Endothelial cell of umbilical vein (primary cell): ENCODE measurements around the gene PCGF2. TPM values are rescaled to one million over a fixed set of nuclear protein-coding genes. Genes with fewer than 3 reads are reported as not detected.
A peak's percentile ranks its signal among the peaks of the same experiment; 100 is the strongest.

Source experiments
- BruUV-seq: library from RNA; stranded (reverse); fragments of 400-500 nt; replicated peaks from 2 replicates; lab custom pipeline; 2021; lab: Mats Ljungman, UMichigan
- CTCF ChIA-PET: fragments of 300-600, 350-600 bp; sonication (Branson Sonifier 250); formaldehyde crosslinking; loops from one replicate; lab custom pipeline; 2021; ENCODE audit warnings: antibody characterized with exemption, inconsistent platforms; lab: Charles Lee
- POLR2A ChIA-PET: fragments of 300-600, 350-600 bp; sonication (Branson Sonifier 250); formaldehyde crosslinking; loops from one replicate; lab custom pipeline; 2021; ENCODE audit warnings: antibody characterized with exemption, inconsistent platforms; lab: Charles Lee
- DNase-seq: peaks from one replicate; pipeline ENCODE4 v3.0.0-alpha.2; 2011; ENCODE audit warnings: low read depth, low spot score
- FAIRE-seq: peaks from 2 replicates; lab custom pipeline; 2011; peaks lifted over from hg19 to GRCh38; lab: Jason Lieb, UNC
- H2AFZ ChIP-seq: 2 replicates; pipeline ENCODE4 v1.6.0; 2012; ENCODE audit warnings: low read depth, low read length, control low read depth, inconsistent platforms
- H3K27ac ChIP-seq: 2 replicates; pipeline ENCODE4 v1.5.1; 2011; ENCODE audit warnings: low read depth, mild to moderate bottlenecking, control low read depth, low read length, moderate library complexity; ENCODE audit not compliant: insufficient read depth
- H3K27me3 ChIP-seq, 2 experiments: 2 replicates each; pipeline versions ENCODE4 v1.6.0 to v1.6.1; 2011; ENCODE audit warnings: low read length in 2 of 2, mixed read lengths in 1 of 2; ENCODE audit not compliant: control insufficient read depth in 2 of 2, insufficient read depth in 2 of 2
- H3K36me3 ChIP-seq, 2 experiments: 2 replicates in 1 of 2; 3 replicates in 1 of 2; pipeline ENCODE4 v1.5.1; 2011; ENCODE audit warnings: low read length in 2 of 2, mild to moderate bottlenecking in 1 of 2, moderate library complexity in 1 of 2; ENCODE audit not compliant: control insufficient read depth in 2 of 2, insufficient read depth in 2 of 2; ENCODE audit errors: extremely low read depth in 1 of 2
- H3K4me1 ChIP-seq: 3 replicates; pipeline ENCODE4 v1.5.1; 2011; ENCODE audit warnings: mild to moderate bottlenecking, low read length; ENCODE audit not compliant: control insufficient read depth, insufficient read depth; ENCODE audit errors: extremely low read depth
- H3K4me2 ChIP-seq: 2 replicates; pipeline ENCODE4 v1.6.1; 2011; ENCODE audit warnings: low read length, control low read depth, mixed read lengths; ENCODE audit not compliant: insufficient read depth
- H3K4me3 ChIP-seq, 3 experiments: fragments of 200-600 bp in 1 of 3; sonication (generic), shearing (Covaris generic) in 1 of 3; replicated peaks in 1 of 3; 2 replicates each; pipeline ENCODE4 v1.5.1; 2011 to 2016; ENCODE audit warnings: control low read depth in 3 of 3, low read length in 3 of 3, mild to moderate bottlenecking in 2 of 3, inconsistent platforms in 1 of 3, low read depth in 1 of 3, moderate library complexity in 1 of 3; ENCODE audit not compliant: insufficient read depth in 1 of 3
- H3K79me2 ChIP-seq: 2 replicates; pipeline ENCODE4 v1.6.0; 2012; ENCODE audit warnings: low read length, inconsistent platforms; ENCODE audit not compliant: control insufficient read depth, insufficient read depth
- H3K9ac ChIP-seq: replicated peaks from 2 replicates; pipeline ENCODE3; 2011; ENCODE audit warnings: low read length, control low read depth; ENCODE audit not compliant: insufficient read depth; ENCODE audit errors: extremely low read depth
- H3K9me1 ChIP-seq: replicated peaks from 3 replicates; pipeline ENCODE4 v1.6.0; 2011; ENCODE audit warnings: mild to moderate bottlenecking, low read length; ENCODE audit not compliant: control insufficient read depth, insufficient read depth; ENCODE audit errors: extremely low read depth
- H3K9me3 ChIP-seq: replicated peaks from 2 replicates; pipeline ENCODE4 v1.5.1; 2012; ENCODE audit warnings: low read length, inconsistent platforms; ENCODE audit not compliant: control insufficient read depth, insufficient read depth
- H4K20me1 ChIP-seq: replicated peaks from 2 replicates; pipeline ENCODE3; 2011; ENCODE audit warnings: mild to moderate bottlenecking, low read length; ENCODE audit not compliant: control insufficient read depth, insufficient read depth; ENCODE audit errors: extremely low read depth
- EZH2 ChIP-seq: IDR thresholded peaks from 2 replicates; pipeline ENCODE4 v1.6.1; 2012; ENCODE audit warnings: borderline replicate concordance, low read depth, mild to moderate bottlenecking, moderate library complexity, low read length, inconsistent platforms; ENCODE audit not compliant: severe bottlenecking
- FOS ChIP-seq: IDR thresholded peaks from 2 replicates; pipeline ENCODE4 v1.6.1; 2011; ENCODE audit warnings: mild to moderate bottlenecking, low read length, moderate library complexity, borderline replicate concordance; ENCODE audit not compliant: insufficient read depth
- GATA2 ChIP-seq: IDR thresholded peaks from 2 replicates; pipeline ENCODE4 v1.7.0; 2011; ENCODE audit warnings: low read depth, mild to moderate bottlenecking, moderate library complexity, mixed read lengths, low read length; ENCODE audit not compliant: insufficient read length, insufficient read depth
- JUN ChIP-seq: IDR thresholded peaks from 2 replicates; pipeline ENCODE4 v1.6.1; 2011; ENCODE audit warnings: borderline replicate concordance, low read depth; ENCODE audit not compliant: insufficient read length, insufficient read depth
- MYC ChIP-seq: IDR thresholded peaks from one replicate; pipeline ENCODE4 v1.6.1; 2011; ENCODE audit warnings: mild to moderate bottlenecking, low read depth, low read length
- POLR2A ChIP-seq: IDR thresholded peaks from 2 replicates; pipeline ENCODE4 v1.6.1; 2012; ENCODE audit warnings: low read depth, mild to moderate bottlenecking, control low read depth, low read length
- POLR2AphosphoS5 ChIP-seq: IDR thresholded peaks from 2 replicates; pipeline ENCODE4 v1.6.1; 2012; ENCODE audit warnings: low read depth, mild to moderate bottlenecking, control low read depth, low read length, moderate library complexity; ENCODE audit not compliant: insufficient read depth
- dilution Hi-C: fragments of 300-500 bp; cut with MboI; formaldehyde crosslinking; loops from one replicate; pipeline ENCODE4 v1.15.0; 2019; ENCODE audit warnings: low sequenced_read_pairs; ENCODE audit not compliant: extremely low pct_ligation_motif_present
- intact Hi-C: fragments of 100-400 bp; cut with micrococcal nuclease; formaldehyde crosslinking; loops from one replicate; pipeline ENCODE4 v1.10.0; 2022
- polyA plus RNA-seq, 4 experiments: library from polyadenylated mRNA; depleted of rRNA in 3 of 4; stranded (reverse) in 3 of 4; unstranded in 1 of 4; fragments of >200 nt; gene quantifications; 2 replicates each; pipeline versions ENCODE4 v1.2.1 to v1.2.3, GENCODE V29; 2011 to 2012; ENCODE audit warnings: missing spikeins in 1 of 4
- total RNA-seq: library from RNA; stranded (reverse); gene quantifications from 2 replicates; pipeline ENCODE4 v1.2.3, GENCODE V29; 2021
- TF ChIP-seq, protein P1 (sequence below), 2 donors: IDR thresholded peaks; 1 replicate in 1 of 2; 2 replicates in 1 of 2; pipeline ENCODE4 v1.5.1; 2011; ENCODE audit warnings: low read length in 2 of 2, mild to moderate bottlenecking in 2 of 2, moderate library complexity in 2 of 2, control low read depth in 1 of 2, inconsistent platforms in 1 of 2, low read depth in 1 of 2; ENCODE audit not compliant: insufficient read depth in 1 of 2; ENCODE audit errors: extremely low read depth in 1 of 2
- TF ChIP-seq, protein P2 (sequence below): IDR thresholded peaks from 2 replicates; pipeline ENCODE4 v1.6.1; 2011; ENCODE audit not compliant: insufficient read depth, insufficient read length

PCGF2 gene
- total and polyA plus RNA-seq, 2 donors (not counting 3 experiments of a cell fraction or from before 2014, with no cell fraction given): 39.8 to 78.4 TPM

DNA sequence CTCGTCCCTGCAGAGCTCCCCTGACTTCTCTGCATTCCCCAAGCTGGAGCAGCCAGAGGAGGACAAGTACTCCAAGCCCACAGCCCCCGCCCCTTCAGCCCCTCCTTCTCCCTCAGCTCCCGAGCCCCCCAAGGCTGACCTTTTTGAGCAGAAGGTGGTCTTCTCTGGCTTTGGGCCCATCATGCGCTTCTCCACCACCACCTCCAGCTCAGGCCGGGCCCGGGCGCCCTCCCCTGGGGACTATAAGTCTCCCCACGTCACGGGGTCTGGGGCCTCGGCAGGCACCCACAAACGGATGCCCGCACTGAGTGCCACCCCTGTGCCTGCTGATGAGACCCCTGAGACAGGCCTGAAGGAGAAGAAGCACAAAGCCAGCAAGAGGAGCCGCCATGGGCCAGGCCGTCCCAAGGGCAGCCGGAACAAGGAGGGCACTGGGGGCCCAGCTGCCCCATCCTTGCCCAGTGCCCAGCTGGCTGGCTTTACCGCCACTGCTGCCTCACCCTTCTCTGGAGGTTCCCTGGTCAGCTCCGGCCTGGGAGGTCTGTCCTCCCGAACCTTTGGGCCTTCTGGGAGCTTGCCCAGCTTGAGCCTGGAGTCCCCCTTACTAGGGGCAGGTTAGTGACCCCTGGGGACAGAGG, 31.6 kb downstream of the PCGF2 start:
- Histone ChIP-seq H3K9me3 (no peaks in the 10 kb centered on the region), H3K36me3 (peaks cover 4 to 48% of the 10 kb centered on the region in 2 experiments), H3K79me2 (no peaks in the 10 kb centered on the region), H3K4me2 (no peak overlapping the region), H3K9ac (no peak overlapping the region), H4K20me1 (no peaks in the 10 kb centered on the region), H3K4me3 (no peak overlapping the region), H2AFZ (no peak overlapping the region), H3K27ac (no peak overlapping the region), H3K27me3 (no peaks in the 10 kb centered on the region), H3K9me1 (no peaks in the 10 kb centered on the region), H3K4me1 (no peaks in the 10 kb centered on the region)
- intact Hi-C loops: no loop called here
- TF ChIP-seq, protein P1, sequence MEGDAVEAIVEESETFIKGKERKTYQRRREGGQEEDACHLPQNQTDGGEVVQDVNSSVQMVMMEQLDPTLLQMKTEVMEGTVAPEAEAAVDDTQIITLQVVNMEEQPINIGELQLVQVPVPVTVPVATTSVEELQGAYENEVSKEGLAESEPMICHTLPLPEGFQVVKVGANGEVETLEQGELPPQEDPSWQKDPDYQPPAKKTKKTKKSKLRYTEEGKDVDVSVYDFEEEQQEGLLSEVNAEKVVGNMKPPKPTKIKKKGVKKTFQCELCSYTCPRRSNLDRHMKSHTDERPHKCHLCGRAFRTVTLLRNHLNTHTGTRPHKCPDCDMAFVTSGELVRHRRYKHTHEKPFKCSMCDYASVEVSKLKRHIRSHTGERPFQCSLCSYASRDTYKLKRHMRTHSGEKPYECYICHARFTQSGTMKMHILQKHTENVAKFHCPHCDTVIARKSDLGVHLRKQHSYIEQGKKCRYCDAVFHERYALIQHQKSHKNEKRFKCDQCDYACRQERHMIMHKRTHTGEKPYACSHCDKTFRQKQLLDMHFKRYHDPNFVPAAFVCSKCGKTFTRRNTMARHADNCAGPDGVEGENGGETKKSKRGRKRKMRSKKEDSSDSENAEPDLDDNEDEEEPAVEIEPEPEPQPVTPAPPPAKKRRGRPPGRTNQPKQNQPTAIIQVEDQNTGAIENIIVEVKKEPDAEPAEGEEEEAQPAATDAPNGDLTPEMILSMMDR (IDR thresholded peaks at IDR 0.05; ENCODE audit: extremely low read depth in 1 of 2, insufficient read depth in 1 of 2, low read depth in 1 of 2, low read length in 2 of 2): no peak
- FAIRE-seq (no peak), DNase-seq (no peak)
- BruUV-seq: TSS peak; percentile 54
- dilution Hi-C loops: no loop called here
- CTCF ChIA-PET: interaction anchor here (1.4 to 2.0 kb wide), 2 partner anchors 14 to 19 kb away, joined by 3 to 9 read pairs; no protein-coding TSS in a partner anchor
- POLR2A ChIA-PET: no interaction called here

DNA sequence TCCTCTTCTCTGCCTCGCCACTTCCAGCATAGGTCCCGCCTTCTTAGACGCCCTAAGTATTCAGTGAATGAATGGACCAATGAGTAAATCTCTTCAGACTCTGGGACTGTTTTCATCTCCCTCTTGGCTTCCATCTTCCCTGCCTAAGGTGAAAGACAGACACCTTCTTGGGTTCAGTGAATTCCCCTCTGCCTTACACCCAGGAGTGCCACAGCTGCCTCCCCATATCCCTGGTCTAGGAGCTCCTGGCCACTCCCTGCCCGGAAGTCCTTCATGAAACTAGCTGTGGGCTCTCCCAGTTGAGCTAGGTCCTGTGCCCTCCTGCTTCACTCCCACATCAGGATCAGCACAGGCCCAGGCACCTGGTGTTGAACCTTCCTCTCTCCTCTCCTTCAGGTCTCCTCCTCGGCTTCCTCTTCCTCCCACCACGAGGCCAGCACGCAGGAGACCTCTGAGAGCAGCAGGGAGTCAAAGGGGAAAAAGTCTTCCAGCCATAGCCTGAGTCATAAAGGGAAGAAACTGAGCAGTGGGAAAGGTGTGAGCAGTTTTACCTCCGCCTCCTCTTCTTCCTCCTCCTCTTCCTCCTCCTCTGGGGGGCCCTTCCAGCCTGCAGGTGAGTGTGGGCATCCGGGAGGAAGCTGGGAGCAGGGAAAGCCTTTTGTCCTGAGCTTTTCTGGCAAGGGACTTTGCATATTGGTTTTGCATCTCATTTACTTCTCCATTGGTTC, 32.8 kb downstream of the PCGF2 start:
- dilution Hi-C loops: no loop called here
- H3K79me2 ChIP-seq: no peaks in the 10 kb centered on the region

More for the DNA sequence above, 32.8 kb downstream of the PCGF2 start:
- intact Hi-C loops: no loop called here
- no TSS peak for BruUV-seq
- no peak overlapping the region for H3K4me3 ChIP-seq
- ChIA-PET POLR2A (no interaction called here), CTCF (interaction anchor here (1.4 to 2.0 kb wide), 2 partner anchors 15 to 20 kb away, joined by 3 to 9 read pairs; no protein-coding TSS in a partner anchor)
- DNase-seq: no peak
- H3K36me3 ChIP-seq: peaks cover 0 to 43% of the 10 kb centered on the region in 2 experiments
- no peaks in the 10 kb centered on the region for H3K4me1 ChIP-seq
- H3K9ac ChIP-seq: no peak overlapping the region
- H3K9me1 ChIP-seq: no peaks in the 10 kb centered on the region
- H3K27ac ChIP-seq: no peak overlapping the region
- no peak overlapping the region for H2AFZ ChIP-seq
- no peak for TF ChIP-seq JUN
- TF ChIP-seq POLR2A: no peak
- no peak for TF ChIP-seq EZH2
- TF ChIP-seq, protein P2, sequence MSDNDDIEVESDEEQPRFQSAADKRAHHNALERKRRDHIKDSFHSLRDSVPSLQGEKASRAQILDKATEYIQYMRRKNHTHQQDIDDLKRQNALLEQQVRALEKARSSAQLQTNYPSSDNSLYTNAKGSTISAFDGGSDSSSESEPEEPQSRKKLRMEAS: no peak
- no peak for TF ChIP-seq POLR2AphosphoS5
- TF ChIP-seq, protein P1 (IDR thresholded peaks at IDR 0.05; ENCODE audit: extremely low read depth in 1 of 2, insufficient read depth in 1 of 2, low read depth in 1 of 2, low read length in 2 of 2): no peak
- no peak for TF ChIP-seq MYC
- no peak for TF ChIP-seq FOS
- no peak for TF ChIP-seq GATA2
- no peaks in the 10 kb centered on the region for H3K9me3 ChIP-seq
- no peaks in the 10 kb centered on the region for H4K20me1 ChIP-seq
- no peak for FAIRE-seq
- no peaks in the 10 kb centered on the region for H3K27me3 ChIP-seq
- no peak overlapping the region for H3K4me2 ChIP-seq
